Keratinocyte (primary cell): Measurements from ENCODE around the gene SUGCT.

ENCODE experiments used
- CTCF ChIP-seq, 3 experiments: IDR thresholded peaks in 1 of 3; conservative IDR thresholded peaks in 1 of 3; optimal IDR thresholded peaks in 1 of 3; 2 replicates in 2 of 3; 3 replicates in 1 of 3; pipeline versions ENCODE3 to v1.5.1; 2011; ENCODE audit warnings: low read length in 3 of 3, mild to moderate bottlenecking in 3 of 3, moderate library complexity in 2 of 3, control low read depth in 1 of 3, inconsistent platforms in 1 of 3; ENCODE audit not compliant: insufficient read depth in 2 of 3; ENCODE audit errors: extremely low read depth in 1 of 3
- EZH2 ChIP-seq: IDR thresholded peaks from one replicate; pipeline ENCODE4 v1.6.1; 2012; ENCODE audit warnings: inconsistent platforms, mild to moderate bottlenecking, low read length, moderate library complexity

GRCh38 chr7:40493609-40494051 is 358.8 kb downstream of the SUGCT start:
- no peak for TF ChIP-seq EZH2
- no peak for TF ChIP-seq CTCF (optimal IDR thresholded peaks at IDR 0.05 in 1 of 3, IDR thresholded peaks at IDR 0.05 in 1 of 3, conservative IDR thresholded peaks at IDR 0.05 in 1 of 3; ENCODE audit: extremely low read depth in 1 of 3, insufficient read depth in 2 of 3, low read length in 3 of 3)
